OCI-M2 (cell line): Measurements from ENCODE around the gene IDUA.

Experiments
- DNase-seq: peaks from one replicate; lab custom pipeline; 2025; ENCODE audit not compliant: unreplicated experiment; lab: John Stamatoyannopoulos, UW

IDUA gene

GRCh38 chr4:985123-985830 lies 1.6 kb upstream of the IDUA start:
- no peak for DNase-seq

DNA sequence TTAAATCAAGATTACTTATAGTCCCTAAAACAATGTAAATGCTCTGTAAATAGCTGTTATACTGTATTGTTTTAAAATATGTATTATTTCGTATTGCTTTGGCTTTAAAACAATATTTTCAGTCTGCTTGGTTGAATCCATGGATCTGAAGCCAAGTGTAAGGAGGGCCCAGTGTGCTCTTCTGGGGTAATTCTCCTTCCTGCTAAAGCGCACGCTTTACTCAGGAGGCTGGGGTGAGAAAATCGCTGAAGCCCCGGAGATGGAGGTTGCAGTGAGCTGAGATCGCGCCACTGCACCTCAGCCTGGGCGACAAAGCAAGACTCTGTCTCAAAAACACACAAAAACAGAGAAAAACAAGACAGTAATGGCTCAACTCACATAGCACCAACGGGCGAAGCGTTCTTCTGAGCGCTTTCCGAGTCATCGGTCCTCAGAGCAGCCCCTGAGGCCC lies 391 bp upstream of the IDUA start:
- no peak for DNase-seq

- no peak for DNase-seq
Measured at GRCh38 chr4:987624-988513, 1.0 kb downstream of the IDUA start.

- no peak for DNase-seq
Measured at GRCh38 chr4:988726-989721, 2.2 kb downstream of the IDUA start.

DNA sequence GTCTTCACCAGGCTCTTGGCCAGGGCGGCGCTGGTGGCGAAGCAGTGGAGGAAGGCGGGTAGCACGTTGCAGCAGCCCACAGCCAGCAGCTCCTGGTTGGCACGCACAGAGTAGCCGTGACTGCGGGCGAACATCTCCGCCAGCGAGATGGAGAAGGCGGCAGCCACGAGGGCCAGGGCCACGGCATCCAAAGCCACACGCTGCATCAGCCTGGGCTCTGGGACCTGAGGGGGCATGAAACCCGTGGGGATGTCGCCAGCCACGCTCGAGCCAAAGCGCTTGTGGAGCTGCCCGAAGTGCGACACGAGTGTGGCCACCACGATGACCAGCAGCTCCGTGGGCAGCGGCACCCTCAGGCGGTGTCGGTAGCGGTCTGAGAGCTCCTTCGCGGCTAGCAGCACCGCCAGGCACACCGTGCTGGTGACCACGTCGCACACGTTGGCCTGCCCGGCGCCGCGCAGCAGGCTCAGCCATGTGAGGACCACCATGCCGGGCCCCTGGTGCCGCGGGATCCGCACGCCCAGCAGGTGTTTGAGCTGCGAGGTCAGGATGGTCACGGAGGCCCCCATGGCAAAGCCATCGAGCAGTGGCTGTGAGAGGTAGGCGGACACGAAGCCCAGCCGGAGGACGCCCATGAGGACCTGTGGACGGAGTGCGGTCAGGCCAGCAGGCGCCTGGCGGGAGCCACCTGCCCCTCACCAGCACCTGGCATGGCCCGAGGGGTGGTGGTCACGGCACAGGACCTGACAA lies 3.1 kb downstream of the IDUA start:
- DNase-seq = no peak

DNA sequence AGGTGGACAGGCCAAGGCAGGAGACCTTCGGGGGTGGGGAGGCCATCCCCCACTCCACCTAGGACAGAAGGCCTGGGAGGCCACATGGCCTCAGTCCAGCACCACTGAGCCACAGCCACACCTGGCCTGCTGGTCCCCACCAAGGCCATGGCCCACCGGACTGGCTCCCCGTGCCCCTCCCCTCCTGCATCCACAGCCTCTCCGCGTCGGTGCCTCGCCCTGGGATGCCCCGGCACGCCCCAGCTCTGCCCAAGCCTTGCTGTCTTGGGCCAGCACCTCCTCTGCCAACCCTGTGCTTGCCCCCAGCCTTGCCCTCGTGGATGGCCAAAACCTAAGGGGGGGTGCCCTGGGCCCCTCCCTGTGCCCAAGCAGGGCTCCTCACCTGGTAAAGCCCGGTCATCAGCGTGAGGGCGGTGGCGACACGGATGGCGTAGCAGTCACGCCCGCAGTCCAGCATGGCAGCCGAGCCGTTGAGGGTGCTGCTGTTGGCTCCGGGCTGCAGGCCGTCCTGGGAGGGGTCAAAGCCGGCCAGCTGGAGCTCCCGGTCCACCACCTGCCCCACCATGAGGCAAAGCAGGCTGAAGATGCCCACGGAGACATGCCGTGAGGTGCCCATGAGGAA lies 4.0 kb downstream of the IDUA start:
- no peak for DNase-seq

GRCh38 chr4:991451-992296 lies 4.8 kb downstream of the IDUA start:
- DNase-seq = no peak

GRCh38 chr4:992297-993110 lies 5.7 kb downstream of the IDUA start:
- no peak for DNase-seq

DNA sequence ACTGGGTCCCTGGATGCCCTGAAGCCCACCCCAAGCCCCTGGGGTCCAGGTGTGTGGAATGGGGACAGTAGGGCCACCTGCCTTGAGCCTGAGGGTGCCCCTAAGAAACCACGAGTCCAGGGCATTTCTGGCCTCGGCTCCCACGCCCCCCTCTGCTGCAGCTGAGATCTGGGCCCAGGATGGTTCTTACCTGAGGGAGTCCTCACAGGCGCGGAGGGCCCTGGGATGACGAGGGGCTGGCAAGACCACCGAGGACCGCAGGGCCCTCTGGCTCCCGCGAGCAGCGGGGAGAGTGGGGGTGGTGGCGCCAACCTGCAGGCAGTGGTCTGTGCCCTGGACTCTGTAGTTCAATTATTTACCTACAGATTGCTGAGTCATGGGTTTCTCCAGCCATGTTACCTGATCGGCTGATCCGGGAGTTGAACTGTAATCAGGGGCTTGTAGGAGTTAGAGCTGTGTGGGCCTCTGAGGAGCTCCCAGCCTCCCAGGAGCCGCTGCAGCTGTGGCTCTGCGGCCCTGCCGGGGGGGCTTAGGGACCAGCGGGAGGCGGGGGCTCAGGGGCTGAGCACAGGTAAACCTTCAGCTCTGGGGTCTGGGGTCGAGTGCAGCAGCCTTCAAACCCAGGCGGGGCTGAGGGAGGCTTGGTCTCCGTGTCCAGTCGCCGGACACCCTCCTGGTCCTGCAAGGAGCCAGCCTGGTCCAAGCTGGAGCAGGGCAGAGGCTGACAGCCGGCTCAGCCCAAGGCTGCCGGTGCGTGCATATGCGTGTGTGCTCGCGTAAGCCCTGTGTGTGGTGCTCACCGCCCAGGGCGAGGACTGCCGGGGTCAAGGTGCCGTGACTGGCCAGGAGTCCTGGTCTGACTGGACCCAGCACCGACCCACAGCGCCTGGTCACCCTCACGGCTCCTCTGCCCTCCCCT lies 6.5 kb downstream of the IDUA start, which contains the start of gene SLC26A1:
TSS of gene SLC26A1 (minus strand) at position 294 of the 919 bp plus-strand sequence. CDS start 1,701 bp downstream, outside the sequence.
- DNase-seq = no peak

DNA sequence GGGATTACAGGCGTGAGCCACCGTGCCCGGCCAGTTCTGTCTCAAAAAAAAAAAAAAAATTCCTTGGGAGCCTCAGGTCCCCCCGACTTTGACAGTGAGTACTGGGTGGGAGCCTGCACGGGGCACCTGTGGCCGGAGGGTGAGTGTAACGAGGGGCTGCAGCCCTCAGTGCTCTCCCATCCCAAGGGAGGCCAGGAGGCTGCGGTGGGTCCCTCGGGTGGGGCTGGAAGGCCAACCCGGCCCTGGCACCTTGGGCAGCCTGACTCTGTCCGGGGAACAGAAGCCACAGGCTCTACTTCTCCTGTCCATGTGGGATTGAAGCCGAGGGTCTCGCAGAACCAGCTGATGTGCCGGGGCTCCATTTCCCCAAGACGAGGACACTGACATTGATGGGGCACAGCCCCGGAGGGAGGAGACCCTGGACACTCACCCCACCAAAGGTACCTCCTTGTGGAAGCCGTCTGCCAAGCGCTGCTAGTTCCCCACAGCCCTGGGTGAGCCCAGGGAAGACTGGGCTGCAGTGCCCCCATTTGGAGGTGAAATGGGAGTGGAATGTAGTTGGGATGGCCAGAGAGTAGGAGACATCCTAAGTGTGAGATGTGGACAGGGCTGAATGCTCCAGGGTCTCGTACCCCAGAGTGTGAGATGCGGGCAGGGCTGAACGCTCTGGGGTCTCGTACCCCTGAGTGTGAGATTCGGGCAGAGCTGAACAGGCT lies 8.6 kb downstream of the IDUA start:
- DNase-seq = no peak

DNA sequence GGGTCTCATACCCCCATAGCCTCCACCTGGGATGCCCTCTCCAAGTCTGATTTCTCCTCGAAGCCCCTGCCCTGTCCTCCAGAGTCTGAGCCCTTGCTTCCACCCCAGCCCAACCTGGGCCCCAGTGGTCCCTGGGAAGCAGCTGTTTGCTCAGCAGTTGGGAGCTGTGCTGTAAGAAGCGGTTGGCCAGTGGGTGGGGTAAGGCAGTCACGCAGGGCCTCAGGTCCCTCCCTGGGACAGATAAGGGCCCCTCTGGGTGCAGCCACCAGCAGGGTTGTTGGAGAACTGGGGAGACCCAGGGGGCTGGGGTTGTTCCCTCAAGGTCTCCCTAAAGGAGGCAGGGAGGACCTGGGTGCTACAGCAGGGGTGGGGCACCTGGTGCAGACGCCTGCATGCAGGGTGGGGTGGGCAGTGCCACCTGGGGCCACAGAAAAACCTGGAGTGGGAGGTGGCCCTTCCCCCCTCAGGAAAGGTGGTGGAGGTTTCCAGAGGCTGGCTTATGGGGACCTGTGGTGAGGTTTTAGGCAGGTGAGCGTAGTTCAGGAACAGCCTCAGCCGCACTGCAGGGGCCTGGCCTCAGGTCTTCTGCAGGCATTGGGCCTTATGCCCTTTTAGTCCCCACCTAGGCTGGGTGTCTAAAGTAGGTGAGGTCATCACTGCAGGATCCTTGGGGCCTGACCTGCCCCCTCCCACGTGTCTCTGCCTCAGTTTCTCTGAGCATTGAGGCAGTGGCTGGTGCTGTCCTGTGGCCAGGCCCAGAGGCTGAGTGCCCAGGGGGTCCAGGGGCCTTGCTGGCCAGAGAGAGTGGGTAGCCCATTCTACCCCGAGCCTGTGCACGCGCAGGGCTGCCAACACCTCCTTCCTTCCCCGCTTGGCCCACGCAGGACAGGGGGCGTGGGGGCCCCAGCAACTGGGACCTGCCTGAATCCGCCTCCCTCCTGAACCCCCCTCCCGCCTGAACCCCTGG lies 9.5 kb downstream of the IDUA start:
- DNase-seq = no peak

GRCh38 chr4:996997-997374 lies 10.1 kb downstream of the IDUA start:
- DNase-seq = no peak

GRCh38 chr4:997375-998071 lies 10.7 kb downstream of the IDUA start:
- no peak for DNase-seq

DNA sequence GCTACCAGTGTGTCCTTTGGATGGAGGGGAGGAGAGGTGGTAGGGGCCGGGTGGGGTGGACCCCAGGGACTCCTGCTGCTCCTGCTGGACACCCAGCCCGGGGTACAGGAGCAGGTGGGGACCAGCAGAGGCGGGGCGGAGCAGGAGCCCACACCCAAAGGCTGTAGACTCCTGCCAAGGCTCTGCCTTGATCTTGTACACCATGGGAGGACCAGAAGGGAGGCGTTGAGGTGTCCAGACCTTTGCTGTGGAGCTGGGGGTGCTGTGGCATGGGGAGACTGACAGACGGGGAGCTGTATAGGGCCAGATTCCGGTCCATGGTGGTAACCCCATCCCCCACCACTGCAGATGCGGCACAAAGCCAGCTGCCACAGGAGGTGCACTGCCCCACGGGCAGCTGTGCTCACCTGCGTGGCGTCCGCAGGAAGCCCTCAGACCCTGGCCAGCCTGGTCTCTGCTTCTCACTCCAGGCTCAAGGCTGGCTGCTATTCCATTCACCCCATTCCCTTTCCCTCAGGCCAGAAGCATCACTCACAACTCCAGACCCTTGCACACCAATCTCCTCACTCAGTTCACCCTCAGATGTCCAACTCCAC lies 11.3 kb downstream of the IDUA start:
- no peak for DNase-seq
